ENCODE data around the gene COL13A1.

The COL13A1 gene

GRCh38 chr10:69972981-69973397, 171.3 kb downstream of the COL13A1 start:
- Histone ChIP-seq H3K27me3 (no peaks in the 10 kb centered on the region), H3K4me1 (no peaks in the 10 kb centered on the region), H3K36me3 (no peaks in the 10 kb centered on the region), H3K9me3 (peaks cover 0 to under 1% (median 0%) of the 10 kb centered on the region in 3 donors), H3K4me3 (no peak overlapping the region), H3K27ac (no peak overlapping the region)
- no peak for TF ChIP-seq CTCF (IDR thresholded peaks at IDR 0.05)
- intact Hi-C loops (cut with DNase I; ENCODE audit: low total_unique reads) = no loop called here
- DNase-seq = no peak

- Histone ChIP-seq H3K9me3 (peaks cover 0 to 7% (median 0%) of the 10 kb centered on the region in 3 donors), H3K4me1 (no peaks in the 10 kb centered on the region), H3K27me3 (no peaks in the 10 kb centered on the region), H3K27ac (no peak overlapping the region), H3K36me3 (no peaks in the 10 kb centered on the region), H3K4me3 (no peak overlapping the region)
- DNase-seq = no peak
- TF ChIP-seq CTCF (IDR thresholded peaks at IDR 0.05) = no peak
- intact Hi-C loops (cut with DNase I; ENCODE audit: low total_unique reads) = no loop called here
Observed at GRCh38 chr10:69973678-69974077, 172.0 kb downstream of the COL13A1 start.

DNA sequence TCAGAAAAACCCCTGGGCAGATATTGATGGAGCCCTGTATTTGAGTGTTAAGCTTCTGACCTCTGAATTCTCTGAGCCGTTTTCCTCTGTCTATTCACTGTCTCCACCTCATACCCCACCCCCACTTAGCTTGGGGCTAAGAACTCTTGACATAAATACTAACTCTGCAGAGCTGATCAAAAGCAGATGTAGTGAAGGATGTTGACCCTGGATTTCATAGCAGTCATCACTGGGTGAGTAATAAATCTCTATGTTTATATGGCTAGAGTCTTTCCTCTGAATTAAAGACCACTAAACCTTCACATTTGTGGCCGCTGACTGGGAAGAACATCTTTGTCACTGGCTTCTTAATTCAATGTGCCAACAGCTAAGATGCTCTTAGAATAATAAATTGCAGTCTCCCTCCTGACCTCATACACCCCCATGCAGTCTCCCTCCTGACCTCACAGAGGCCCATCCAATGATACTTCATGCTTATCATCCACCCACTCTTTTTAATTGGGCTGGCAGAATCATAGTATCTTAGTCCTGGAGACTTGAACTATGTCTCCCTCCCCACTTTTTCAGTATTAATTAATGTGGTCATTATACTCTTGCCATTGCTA, 172.9 kb downstream of the COL13A1 start:
- TF ChIP-seq CTCF (IDR thresholded peaks at IDR 0.05) = no peak
- no peaks in the 10 kb centered on the region for H3K4me1 ChIP-seq
- peaks cover 0 to 10% (median 0%) of the 10 kb centered on the region in 3 donors for H3K9me3 ChIP-seq
- no peak for DNase-seq
- H3K36me3 ChIP-seq = no peaks in the 10 kb centered on the region
- no peaks in the 10 kb centered on the region for H3K27me3 ChIP-seq
- intact Hi-C loops (cut with DNase I; ENCODE audit: low total_unique reads) = no loop called here
- no peak overlapping the region for H3K27ac ChIP-seq
- H3K4me3 ChIP-seq = no peak overlapping the region

- intact Hi-C loops (cut with DNase I; ENCODE audit: low total_unique reads) = no loop called here
- Histone ChIP-seq H3K27ac (no peak overlapping the region), H3K4me1 (no peaks in the 10 kb centered on the region), H3K36me3 (no peaks in the 10 kb centered on the region), H3K9me3 (peaks cover 0 to 25% (median 7%) of the 10 kb centered on the region in 3 donors), H3K27me3 (peaks cover 0 to 4% of the 10 kb centered on the region in 2 donors), H3K4me3 (no peak overlapping the region)
- no peak for TF ChIP-seq CTCF (IDR thresholded peaks at IDR 0.05)
- DNase-seq = no peak
Observed at GRCh38 chr10:69976795-69977546, 175.3 kb downstream of the COL13A1 start.

- DNase-seq = no peak
- intact Hi-C loops (cut with DNase I; ENCODE audit: low total_unique reads) = no loop called here
- Histone ChIP-seq H3K4me1 (no peaks in the 10 kb centered on the region), H3K9me3 (peaks cover 0 to 25% (median 7%) of the 10 kb centered on the region in 3 donors), H3K36me3 (no peaks in the 10 kb centered on the region), H3K27ac (no peak overlapping the region), H3K4me3 (no peak overlapping the region), H3K27me3 (peaks cover 0 to 4% of the 10 kb centered on the region in 2 donors)
- no peak for TF ChIP-seq CTCF (IDR thresholded peaks at IDR 0.05)
Observed at GRCh38 chr10:69979174-69979573, 177.5 kb downstream of the COL13A1 start.

All from tibial artery (tissue), 4 donors.